Measurements from ENCODE around the gene CCDC12. TPM values are rescaled to one million over a fixed set of nuclear protein-coding genes. Genes with fewer than 3 reads are reported as not detected.

The CCDC12 gene
- total RNA-seq, 1 experiment from 2014 or later = 44.2 TPM

GRCh38 chr3:46926039-46926438 is 50.5 kb downstream of the CCDC12 start:
- no peak overlapping the region for H3K4me3 ChIP-seq (ENCODE audit: low read length)
- peaks cover 42% of the 10 kb centered on the region for H3K79me2 ChIP-seq (ENCODE audit: low read length)
- H4K20me1 ChIP-seq (ENCODE audit: low read length) = 0 out of 2 replicates have a peak, but pooled peaks cover 17% of the 10 kb centered on the region
- CTCF ChIA-PET = no interaction called here
- TF ChIP-seq CTCF (conservative IDR thresholded peaks at IDR 0.05; ENCODE audit: low read depth, low read length) = no peak
- TF ChIP-seq EZH2phosphoT487 (IDR thresholded peaks at IDR 0.05; ENCODE audit: borderline replicate concordance, low read length) = no peak
- TF ChIP-seq EZH2 (IDR thresholded peaks at IDR 0.05; ENCODE audit: low read length, unreplicated experiment) = no peak
- H3K9me3 ChIP-seq (ENCODE audit: low read length) = no peaks in the 10 kb centered on the region
- H3K36me3 ChIP-seq (ENCODE audit: low read depth, low read length) = peaks cover 61% of the 10 kb centered on the region
- H3K27me3 ChIP-seq (ENCODE audit: low read length) = no peaks in the 10 kb centered on the region
- H3K9me2 ChIP-seq (replicated peaks; ENCODE audit: low read length) = no peaks in the 10 kb centered on the region
- ATAC-seq = no peak
- no peaks in the 10 kb centered on the region for H3F3A ChIP-seq (ENCODE audit: low read length, unreplicated experiment)
- H3K27ac ChIP-seq (ENCODE audit: low read length) = no peak overlapping the region
- DNase-seq = no peak
- BruUV-seq (replicated peaks) = no TSS peak
- intact Hi-C loops (cut with micrococcal nuclease) = no loop called here
- H2AFZ ChIP-seq (ENCODE audit: low read length) = no peak overlapping the region
- no peak overlapping the region for H3K9ac ChIP-seq (ENCODE audit: low read length)
- H3K4me2 ChIP-seq (ENCODE audit: low read length) = no peak overlapping the region
- POLR2A ChIA-PET (ENCODE audit: unreplicated experiment) = no interaction called here
- H3K4me1 ChIP-seq (ENCODE audit: insufficient read depth, low read length) = peaks cover 10% of the 10 kb centered on the region

GRCh38 chr3:46925585-46925934 is 51.0 kb downstream of the CCDC12 start:
- no TSS peak for BruUV-seq (replicated peaks)
- peaks cover 66% of the 10 kb centered on the region for H3K36me3 ChIP-seq (ENCODE audit: low read depth, low read length)
- H3K9me3 ChIP-seq (ENCODE audit: low read length) = no peaks in the 10 kb centered on the region
- no peak overlapping the region for H2AFZ ChIP-seq (ENCODE audit: low read length)
- TF ChIP-seq EZH2 (IDR thresholded peaks at IDR 0.05; ENCODE audit: low read length, unreplicated experiment) (no peak), EZH2phosphoT487 (IDR thresholded peaks at IDR 0.05; ENCODE audit: borderline replicate concordance, low read length) (no peak), CTCF (conservative IDR thresholded peaks at IDR 0.05; ENCODE audit: low read depth, low read length) (no peak)
- ATAC-seq (no peak), DNase-seq (no peak)
- H3K27ac ChIP-seq (ENCODE audit: low read length) = no peak overlapping the region
- CTCF ChIA-PET = no interaction called here
- H3K79me2 ChIP-seq (ENCODE audit: low read length) = peaks cover 37% of the 10 kb centered on the region
- no peaks in the 10 kb centered on the region for H3K27me3 ChIP-seq (ENCODE audit: low read length)
- H3F3A ChIP-seq (ENCODE audit: low read length, unreplicated experiment) = no peaks in the 10 kb centered on the region
- no peak overlapping the region for H3K9ac ChIP-seq (ENCODE audit: low read length)
- intact Hi-C loops (cut with micrococcal nuclease) = no loop called here
- POLR2A ChIA-PET (ENCODE audit: unreplicated experiment) = no interaction called here
- H3K4me3 ChIP-seq (ENCODE audit: low read length) = no peak overlapping the region
- 0 out of 2 replicates have a peak, but pooled peaks cover 12% of the 10 kb centered on the region for H4K20me1 ChIP-seq (ENCODE audit: low read length)
- H3K4me1 ChIP-seq (ENCODE audit: insufficient read depth, low read length) = peaks cover 5% of the 10 kb centered on the region
- H3K4me2 ChIP-seq (ENCODE audit: low read length) = no peak overlapping the region
- no peaks in the 10 kb centered on the region for H3K9me2 ChIP-seq (replicated peaks; ENCODE audit: low read length)

- peaks cover 71% of the 10 kb centered on the region for H3K36me3 ChIP-seq (ENCODE audit: low read depth, low read length)
- H3K27ac ChIP-seq (ENCODE audit: low read length) = no peak overlapping the region
- no TSS peak for BruUV-seq (replicated peaks)
- DNase-seq (no peak), ATAC-seq (no peak)
- TF ChIP-seq EZH2 (IDR thresholded peaks at IDR 0.05; ENCODE audit: low read length, unreplicated experiment) = no peak
- TF ChIP-seq CTCF (conservative IDR thresholded peaks at IDR 0.05; ENCODE audit: low read depth, low read length) = no peak
- TF ChIP-seq EZH2phosphoT487 (IDR thresholded peaks at IDR 0.05; ENCODE audit: borderline replicate concordance, low read length) = no peak
- no peak overlapping the region for H3K4me2 ChIP-seq (ENCODE audit: low read length)
- H3K4me1 ChIP-seq (ENCODE audit: insufficient read depth, low read length) = 0 out of 2 replicates have a peak, but pooled peaks cover under 1% of the 10 kb centered on the region
- CTCF ChIA-PET = no interaction called here
- H2AFZ ChIP-seq (ENCODE audit: low read length) = no peak overlapping the region
- H3K9ac ChIP-seq (ENCODE audit: low read length) = no peak overlapping the region
- H3K9me3 ChIP-seq (ENCODE audit: low read length) = no peaks in the 10 kb centered on the region
- no peaks in the 10 kb centered on the region for H3K27me3 ChIP-seq (ENCODE audit: low read length)
- H4K20me1 ChIP-seq (ENCODE audit: low read length) = 0 out of 2 replicates have a peak, but pooled peaks cover 7% of the 10 kb centered on the region
- intact Hi-C loops (cut with micrococcal nuclease) = loop anchor here (5.0 kb wide), 1 partner anchor 72 kb away; no protein-coding TSS in a partner anchor
- H3F3A ChIP-seq (ENCODE audit: low read length, unreplicated experiment) = no peaks in the 10 kb centered on the region
- peaks cover 32% of the 10 kb centered on the region for H3K79me2 ChIP-seq (ENCODE audit: low read length)
- H3K9me2 ChIP-seq (replicated peaks; ENCODE audit: low read length) = no peaks in the 10 kb centered on the region
- POLR2A ChIA-PET (ENCODE audit: unreplicated experiment) = interaction anchor here (0.7 kb wide), 1 partner anchor 367 kb away, joined by 5 read pairs; no protein-coding TSS in a partner anchor
- H3K4me3 ChIP-seq (ENCODE audit: low read length) = no peak overlapping the region
Observed at GRCh38 chr3:46924921-46925584, 51.5 kb downstream of the CCDC12 start.
